Cortex of kidney (tissue), 1 donor: ENCODE data around the gene SMPDL3B.
"Not testable (repeated sequence)": the region's sequence is repeated elsewhere in the genome, so short reads cannot be mapped to it uniquely, and the experiment has no call there.

Experiments used
- DNase-seq: peaks from one replicate; lab custom pipeline; 2025; lab: John Stamatoyannopoulos, UW

SMPDL3B gene

DNA sequence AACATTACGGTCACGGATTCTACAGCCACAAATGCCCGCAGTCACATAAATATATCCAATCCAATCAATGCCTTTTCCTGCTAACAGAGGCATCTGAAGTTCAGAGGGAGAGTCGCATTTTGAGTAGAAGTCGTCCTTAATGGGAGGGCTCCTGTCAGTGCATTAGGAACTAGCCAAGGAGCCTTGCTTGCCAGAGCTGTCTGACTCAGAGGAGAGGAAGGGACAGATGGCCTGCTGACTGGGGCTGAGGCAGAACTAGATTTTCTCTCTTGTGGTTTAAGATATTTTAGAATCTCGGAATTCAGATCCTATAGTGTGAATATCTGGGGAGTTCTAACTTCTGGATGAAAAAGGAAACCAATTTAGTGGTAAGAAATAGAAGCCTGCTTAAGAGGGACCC lies 35.6 kb downstream of the SMPDL3B start:
- no peak for DNase-seq

DNA sequence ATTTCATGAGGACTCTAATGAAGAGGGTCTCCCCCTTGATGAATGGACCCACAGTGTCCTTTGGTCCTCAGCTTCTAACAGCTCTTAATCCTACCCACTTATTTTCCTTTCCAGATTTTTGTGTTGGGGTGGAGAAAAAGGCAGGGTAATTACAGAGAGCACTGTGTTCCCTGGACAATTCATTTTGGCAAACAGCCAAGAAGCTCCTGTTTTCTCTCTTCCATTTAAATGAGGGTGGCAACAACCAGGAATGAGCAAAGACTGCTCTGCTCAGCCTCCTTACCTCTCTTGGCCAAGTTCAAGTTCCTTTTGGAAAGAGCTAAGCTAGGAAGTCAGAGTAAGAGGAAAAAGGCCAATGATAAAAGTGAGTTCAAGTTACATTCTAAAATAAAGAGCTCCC lies 36.9 kb downstream of the SMPDL3B start:
- DNase-seq, result no peak

DNA sequence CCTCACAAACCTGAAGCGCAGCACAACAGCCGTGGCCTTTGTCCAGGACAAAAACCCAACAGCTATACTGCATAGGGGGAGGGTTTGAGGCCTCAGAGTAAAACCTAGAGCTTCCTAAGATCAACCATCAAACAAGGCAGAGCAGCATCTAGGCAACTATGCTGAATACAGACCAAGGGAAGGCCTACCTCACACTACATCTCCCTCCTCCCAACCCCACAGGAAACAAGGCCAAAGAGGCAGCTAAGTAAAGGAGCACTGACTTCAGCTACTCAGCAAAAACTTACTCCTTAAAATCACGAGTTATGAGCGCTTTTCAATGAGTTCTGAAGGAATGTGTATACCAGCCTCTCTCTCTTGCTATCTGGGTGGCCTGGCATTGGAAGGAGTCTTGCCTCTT lies 37.3 kb downstream of the SMPDL3B start:
- DNase-seq, result no peak

DNA sequence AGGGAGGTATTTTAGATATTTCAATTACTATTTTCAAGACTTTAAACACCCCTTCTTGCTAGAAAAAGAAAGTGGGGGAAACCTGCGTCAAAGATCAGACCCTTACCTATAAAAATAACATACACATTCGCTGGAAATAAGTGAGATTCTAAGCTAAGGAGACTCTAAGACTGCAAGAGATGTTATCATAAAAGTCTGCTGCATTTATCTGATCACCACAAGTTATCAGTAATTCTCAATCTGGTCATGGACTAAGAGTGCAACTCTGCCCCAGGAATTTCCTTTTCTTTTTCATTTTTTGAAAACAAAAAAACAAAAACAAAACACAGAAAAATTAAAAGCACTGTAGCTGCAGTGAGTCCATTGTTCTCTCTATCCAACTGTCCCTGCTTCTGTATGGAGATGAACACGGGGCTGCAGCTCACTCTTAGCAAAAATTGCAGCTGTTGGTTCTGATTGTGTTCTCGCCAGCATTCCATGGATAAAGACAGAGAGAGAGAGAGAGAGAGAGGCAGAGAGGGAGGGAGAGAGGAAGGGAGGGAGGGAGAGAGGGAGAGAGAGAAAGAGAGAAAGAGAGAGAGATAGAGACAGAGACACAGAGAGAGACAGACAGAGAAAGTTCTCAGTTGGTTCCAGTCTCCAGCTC lies 39.1 kb downstream of the SMPDL3B start:
- no peak for DNase-seq

DNA sequence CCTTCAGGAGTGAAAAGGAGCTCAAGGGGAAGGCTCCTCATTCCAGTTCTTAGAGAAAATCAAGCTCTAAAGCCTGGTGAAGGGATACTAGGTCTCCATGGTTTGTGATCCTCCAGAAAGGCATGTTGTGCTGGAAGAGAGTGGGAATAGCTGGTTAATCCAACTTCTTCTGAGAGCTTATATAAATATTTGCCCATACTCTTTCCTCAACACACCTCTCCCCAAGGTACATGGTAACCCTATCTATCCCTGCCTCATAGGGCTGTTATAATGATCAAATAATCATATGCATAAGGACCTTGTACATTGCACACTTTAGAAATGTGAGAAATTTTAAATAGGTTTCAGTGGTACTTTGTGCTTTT lies 39.6 kb downstream of the SMPDL3B start:
- no peak for DNase-seq

DNA sequence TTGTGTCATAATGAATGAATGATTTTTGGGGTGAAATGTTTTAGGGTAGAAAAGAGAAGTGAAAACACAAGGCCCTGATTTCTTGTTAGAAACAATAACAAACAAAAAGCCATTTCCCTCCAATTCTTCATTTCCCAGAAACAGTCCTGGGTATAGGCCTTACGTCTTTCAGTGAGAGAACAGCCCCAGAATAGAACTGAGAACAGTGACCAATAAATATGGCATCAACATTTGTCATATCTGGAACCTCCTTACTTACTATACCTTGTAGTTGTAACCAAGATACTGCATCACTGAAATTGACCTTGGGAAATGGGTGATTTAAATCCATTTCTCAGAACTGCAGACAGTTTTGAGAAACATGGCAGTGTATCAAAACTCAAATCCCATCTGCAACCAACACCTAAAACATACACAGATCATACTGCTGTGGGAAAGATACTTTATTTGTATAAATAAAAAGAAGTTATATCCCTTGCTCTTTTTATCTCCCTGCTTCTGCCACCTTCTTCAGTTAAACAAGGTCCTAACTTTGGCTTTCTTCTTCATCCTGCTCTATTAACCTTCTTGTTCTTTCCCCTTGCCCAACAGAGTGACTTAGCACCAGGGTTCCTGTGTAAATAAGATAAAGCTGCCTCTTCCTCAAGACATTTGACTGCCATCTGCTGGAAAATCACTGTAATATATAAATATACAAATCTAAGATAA lies 44.5 kb downstream of the SMPDL3B start:
- DNase-seq, result no peak

DNA sequence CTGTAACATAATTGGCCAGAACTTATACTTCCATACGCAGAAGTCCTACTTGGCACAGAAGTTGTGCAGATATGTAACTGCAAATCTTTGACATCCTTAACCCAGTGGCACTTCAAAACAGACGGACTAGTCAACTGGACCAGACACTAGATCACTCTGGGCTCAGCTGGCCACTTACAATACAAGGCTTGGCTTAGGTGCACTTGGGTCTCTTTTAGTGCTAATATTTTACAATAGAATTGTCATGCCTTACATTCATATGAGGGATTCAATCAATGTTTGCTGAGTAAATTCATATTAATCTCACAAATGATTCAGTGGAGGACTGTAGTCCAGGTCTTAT lies 45.0 kb downstream of the SMPDL3B start:
- no peak for DNase-seq

DNA sequence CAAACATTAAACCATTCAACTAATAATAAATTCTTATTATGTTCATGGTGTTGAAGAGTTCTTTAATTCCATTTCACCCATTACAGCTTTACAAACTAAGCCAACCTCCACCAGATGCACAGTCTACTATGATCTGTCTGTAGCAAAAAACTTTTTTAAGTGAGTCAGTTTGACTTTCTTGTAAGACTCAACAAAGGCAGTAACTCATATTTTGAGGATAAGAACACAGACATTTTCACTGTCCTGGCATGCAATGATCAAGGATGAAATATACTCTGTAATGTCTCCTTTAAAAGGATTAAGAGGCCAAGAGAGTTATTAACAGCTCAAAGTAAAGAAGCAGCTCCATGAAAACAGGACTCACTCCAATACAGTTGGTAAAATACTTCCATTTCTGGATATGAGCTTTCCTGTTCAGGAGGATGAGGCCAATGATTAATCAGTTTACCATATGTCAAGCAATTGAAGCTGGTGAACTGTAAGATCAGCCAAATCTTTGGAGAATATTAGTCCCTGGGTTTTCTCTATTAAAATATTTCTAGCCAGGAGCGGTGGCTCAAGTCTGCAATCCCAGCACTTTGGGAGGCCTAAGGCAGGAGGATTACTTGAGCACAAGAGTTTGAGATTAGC lies 45.5 kb downstream of the SMPDL3B start:
- DNase-seq, result no peak

DNA sequence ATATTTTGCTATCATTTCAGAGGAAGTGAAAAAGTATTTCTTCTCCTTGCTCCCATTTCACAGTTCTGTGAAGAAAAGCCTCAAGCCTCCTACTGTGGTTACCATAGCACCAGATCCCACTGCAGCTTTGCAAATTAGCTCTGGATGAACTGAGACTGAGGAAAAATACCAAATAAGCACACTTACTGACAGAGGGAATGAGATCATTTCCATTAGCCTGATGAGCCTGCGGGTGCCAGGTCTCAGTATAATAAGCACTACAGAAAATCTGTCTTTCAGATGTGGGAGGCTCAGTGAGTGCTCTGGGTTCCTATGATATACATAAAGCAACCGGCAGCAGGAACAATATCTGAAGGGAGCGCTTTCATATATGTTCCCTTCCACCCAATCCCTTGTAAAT lies 46.3 kb downstream of the SMPDL3B start:
- DNase-seq, result no peak

DNA sequence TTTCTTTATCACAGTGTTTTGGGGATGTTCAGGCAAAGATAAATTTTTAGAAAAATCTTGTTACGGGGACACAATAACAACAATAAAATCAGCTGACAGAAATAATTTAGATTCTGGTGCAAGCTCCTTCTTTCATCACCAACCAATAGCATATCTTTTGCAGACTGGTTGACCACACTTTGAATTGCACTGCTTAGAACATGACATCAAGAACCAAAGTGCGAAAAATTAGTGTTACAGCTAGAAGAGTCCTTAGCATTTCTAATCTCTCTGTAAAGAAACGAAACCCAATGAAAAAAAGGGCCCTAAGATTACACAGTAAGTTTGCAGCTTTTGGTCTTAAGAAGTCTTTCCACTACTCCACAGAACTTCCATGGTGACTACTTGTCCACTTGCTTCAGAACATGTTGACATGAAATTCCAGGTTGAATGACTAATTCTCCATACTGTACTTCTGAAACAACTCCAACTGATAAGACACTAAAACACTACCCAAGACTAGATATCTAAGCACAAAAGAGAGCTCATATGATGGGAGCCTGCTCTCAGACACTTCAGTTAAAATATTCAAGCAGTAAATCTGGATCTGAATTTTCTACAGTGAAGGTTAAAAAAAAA lies 56.2 kb downstream of the SMPDL3B start:
- no peak for DNase-seq

DNA sequence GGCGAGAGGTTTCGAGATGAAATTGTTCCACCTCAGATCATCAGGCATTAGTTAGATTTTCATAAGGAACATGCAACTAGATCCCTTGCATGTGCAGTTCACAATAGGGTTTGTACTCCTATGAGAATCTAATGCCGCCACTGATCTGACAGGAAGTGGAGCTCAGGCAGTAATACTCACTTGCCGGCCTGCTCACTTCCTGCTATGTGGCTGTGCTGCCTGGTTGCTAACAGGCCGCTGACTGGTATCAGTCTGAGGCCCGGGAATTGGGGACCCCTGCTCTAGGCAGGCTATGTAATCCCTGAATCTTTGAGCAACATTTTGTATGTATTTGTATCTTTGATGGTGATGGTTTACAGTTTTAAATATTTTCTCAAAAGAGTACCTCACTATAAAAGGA lies 57.5 kb downstream of the SMPDL3B start:
- no peak for DNase-seq

DNA sequence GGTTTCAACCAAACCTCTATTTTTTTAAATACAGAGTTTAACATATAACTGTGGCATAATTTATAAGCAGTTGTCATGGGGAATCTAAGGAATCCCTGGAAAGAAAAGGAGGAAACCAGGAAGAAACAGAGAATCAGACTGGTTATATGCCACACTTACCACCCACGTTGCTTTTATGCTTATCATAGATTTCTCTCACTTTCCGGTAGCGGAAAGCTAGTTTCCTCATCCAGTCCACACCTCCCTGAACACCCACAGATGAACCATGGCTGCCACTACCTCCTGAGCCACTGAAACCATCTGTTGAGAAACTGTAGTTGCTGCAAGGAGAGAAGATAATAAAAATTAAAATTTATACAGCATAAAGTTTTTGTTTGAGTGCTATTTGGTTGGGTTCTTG lies 58.4 kb downstream of the SMPDL3B start:
- DNase-seq, result no peak

DNA sequence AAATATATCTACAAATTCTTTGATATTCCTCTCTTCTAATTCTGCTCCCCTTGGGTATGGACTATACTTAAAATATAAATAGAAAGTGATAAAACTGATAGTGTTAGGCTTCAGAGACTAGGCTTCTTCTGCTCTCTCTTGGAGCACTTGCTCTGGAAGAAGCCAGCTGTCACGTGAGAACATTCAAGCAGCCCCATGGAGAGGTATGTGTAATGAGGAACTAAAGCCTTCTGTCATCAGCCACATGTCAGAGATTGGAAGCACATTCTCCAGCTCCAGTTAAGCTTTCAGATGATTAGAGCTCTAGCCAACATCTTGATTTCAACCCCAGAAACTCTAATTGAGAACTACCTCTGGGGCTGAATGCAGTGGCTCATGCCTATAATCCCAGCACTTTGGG lies 59.3 kb downstream of the SMPDL3B start:
- no peak for DNase-seq

DNA sequence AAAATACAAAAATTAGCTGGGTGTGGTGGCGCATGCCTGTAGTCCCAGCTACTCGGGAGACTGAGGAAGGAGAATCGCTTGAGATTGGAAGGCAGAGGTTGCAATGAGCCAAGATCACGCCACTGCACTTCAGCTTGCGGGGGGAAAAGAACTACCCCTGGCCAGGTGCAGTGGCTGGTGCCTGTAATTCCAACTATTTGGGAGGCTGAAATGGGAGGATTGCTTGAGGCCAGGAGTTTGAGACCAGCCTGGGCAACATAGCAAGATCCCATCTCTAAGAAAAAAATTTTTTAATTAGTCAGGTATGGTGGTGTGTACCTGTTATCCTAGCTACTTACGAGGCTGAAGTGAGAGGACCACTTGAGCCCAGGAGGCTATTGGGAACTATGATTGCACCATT lies 59.7 kb downstream of the SMPDL3B start:
- not testable (repeated sequence) for DNase-seq

DNA sequence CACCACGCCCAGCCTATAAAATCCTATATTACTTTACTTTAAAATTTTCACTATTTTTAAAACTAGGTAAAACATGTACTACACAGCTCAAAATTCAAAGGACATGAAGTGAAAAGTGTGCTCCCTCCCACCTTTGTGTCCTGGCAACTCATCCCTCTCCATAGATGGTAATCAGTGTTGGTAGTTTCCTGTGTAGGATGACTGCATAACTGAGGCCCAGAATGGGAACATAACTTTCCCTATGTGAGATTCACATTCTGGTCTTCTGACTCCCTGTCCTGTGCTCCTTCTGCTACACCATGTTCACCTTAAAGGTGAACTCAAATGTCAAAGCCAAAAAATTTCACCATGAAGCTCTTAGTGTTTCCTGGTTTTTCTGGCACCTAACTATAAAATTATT lies 64.3 kb downstream of the SMPDL3B start:
- no peak for DNase-seq

DNA sequence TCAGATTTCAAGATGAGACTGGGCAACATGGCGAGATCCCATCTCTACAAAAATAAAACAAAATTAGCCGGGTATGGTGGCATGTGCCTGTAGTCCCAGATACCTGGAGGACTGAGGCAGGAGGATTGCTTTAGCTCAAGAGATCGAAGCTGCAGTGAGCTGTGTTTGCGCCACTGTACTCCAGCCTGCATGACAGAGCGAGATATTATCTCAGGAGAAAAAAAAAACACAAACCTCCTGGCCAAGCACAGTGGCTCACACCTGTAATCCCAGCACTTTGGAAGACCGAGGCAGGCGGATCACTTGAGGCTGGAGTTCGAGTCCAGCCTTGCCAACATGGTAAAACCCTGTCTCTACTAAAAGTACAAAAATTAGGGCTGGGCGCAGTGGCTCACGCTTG lies 67.8 kb downstream of the SMPDL3B start:
- no peak for DNase-seq

DNA sequence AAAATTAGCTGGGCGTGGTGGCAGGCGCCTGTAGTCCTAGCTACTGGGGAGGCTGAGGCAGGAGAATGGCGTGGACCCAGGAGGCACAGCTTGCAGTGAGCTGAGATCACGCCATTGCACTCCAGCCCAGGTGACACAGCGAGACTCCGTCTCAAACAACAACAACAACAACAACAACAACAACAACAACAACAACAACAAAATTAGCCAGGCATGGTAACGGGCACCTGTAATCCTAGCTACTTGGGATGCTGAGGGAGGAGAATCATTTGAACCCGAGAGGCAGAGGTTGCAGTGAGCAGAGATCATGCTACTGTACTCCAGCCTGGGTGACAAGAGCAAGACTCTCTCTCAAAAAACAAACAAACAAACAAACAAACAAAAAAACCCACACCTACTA lies 68.3 kb downstream of the SMPDL3B start:
- DNase-seq, result not testable (repeated sequence)
